Measurements from ENCODE around the gene TTC7B. TPM values are rescaled to one million over a fixed set of nuclear protein-coding genes. Genes with fewer than 3 reads are reported as not detected.

TTC7B gene
- total RNA-seq, 1 donor from 2014 or later: 40.4 TPM

DNA sequence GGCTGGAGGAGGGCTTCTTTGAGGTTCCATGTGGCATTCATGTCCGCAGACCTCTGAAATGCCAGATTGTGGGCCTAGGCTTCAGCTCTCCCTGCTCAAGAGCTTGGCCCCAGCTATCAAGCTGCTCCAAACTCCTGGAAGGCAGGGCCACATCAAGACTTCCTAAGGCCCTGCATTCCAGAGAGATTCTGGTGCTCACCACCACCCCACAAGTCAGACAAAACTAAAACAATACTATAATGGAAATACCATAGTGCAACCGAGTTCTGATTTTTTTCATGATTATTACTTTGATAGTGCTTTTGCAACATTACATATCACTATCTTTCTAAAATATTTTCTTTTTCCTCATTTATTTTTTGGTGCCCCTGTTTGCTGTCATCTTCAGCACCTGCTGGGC lies 333.1 kb downstream of the TTC7B start:
- Mint-ChIP-seq H3K9me3 (peaks cover 3% of the 10 kb centered on the region), H3K36me3 (no peaks in the 10 kb centered on the region), H3K27ac (no peak overlapping the region), H3K4me3 (no peak overlapping the region), H3K27me3 (no peaks in the 10 kb centered on the region), H3K4me1 (ENCODE audit: unreplicated experiment) (no peaks in the 10 kb centered on the region)
- peak; percentile 31 for DNase-seq (ENCODE audit: extremely low spot score, unreplicated experiment)
- TF ChIP-seq, protein P1, sequence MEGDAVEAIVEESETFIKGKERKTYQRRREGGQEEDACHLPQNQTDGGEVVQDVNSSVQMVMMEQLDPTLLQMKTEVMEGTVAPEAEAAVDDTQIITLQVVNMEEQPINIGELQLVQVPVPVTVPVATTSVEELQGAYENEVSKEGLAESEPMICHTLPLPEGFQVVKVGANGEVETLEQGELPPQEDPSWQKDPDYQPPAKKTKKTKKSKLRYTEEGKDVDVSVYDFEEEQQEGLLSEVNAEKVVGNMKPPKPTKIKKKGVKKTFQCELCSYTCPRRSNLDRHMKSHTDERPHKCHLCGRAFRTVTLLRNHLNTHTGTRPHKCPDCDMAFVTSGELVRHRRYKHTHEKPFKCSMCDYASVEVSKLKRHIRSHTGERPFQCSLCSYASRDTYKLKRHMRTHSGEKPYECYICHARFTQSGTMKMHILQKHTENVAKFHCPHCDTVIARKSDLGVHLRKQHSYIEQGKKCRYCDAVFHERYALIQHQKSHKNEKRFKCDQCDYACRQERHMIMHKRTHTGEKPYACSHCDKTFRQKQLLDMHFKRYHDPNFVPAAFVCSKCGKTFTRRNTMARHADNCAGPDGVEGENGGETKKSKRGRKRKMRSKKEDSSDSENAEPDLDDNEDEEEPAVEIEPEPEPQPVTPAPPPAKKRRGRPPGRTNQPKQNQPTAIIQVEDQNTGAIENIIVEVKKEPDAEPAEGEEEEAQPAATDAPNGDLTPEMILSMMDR (conservative IDR thresholded peaks at IDR 0.05): no peak

DNA sequence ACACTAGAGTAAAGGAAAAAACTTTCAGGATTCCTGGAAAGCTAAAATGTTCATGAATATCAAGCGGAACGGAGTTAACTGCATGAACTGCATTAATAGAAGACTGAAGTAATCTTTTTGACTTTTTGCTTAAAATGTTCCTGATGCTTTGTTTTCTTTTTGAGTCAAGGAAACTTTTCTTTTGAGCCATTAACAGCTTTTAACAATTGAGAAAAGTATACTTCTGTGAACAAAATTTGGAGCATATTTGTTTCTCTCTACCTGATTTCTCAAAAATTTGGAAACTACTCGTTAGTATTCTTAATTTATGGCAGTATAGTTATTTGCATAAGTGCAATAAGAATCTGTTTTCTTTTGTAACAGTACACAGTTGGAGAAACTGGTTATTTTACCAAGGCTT lies 340.9 kb downstream of the TTC7B start:
- H3K27ac Mint-ChIP-seq: no peak overlapping the region
- TF ChIP-seq, protein P1 (conservative IDR thresholded peaks at IDR 0.05): no peak
- peaks cover 11% of the 10 kb centered on the region for H3K9me3 Mint-ChIP-seq
- no peak for DNase-seq (ENCODE audit: extremely low spot score, unreplicated experiment)
- H3K4me1 Mint-ChIP-seq (ENCODE audit: unreplicated experiment): no peaks in the 10 kb centered on the region
- H3K36me3 Mint-ChIP-seq: no peaks in the 10 kb centered on the region
- H3K4me3 Mint-ChIP-seq: no peak overlapping the region
- H3K27me3 Mint-ChIP-seq: peaks cover 9% of the 10 kb centered on the region

Other genes with a start within 250 kb of the TTC7B start
- gene RPS6KA5, start 244.2 kb upstream of the TTC7B start, total RNA-seq (ENCODE audit: low replicate concordance): 6.0 and 7.4 TPM in 2 replicates

Data from type B pancreatic cell (in vitro differentiated cells).